GM12891 (cell line): Measurements from ENCODE around the gene SPAG16.
"Not testable (repeated sequence)": the region's sequence is repeated elsewhere in the genome, so short reads cannot be mapped to it uniquely, and the experiment has no call there.

Experiments used
- DNase-seq: peaks from one replicate; pipeline ENCODE4 v3.0.0; 2011; ENCODE audit warnings: low spot score; ENCODE audit not compliant: insufficient read length
- FAIRE-seq: peaks from 2 replicates; lab custom pipeline; 2011; peaks lifted over from hg19 to GRCh38; lab: Jason Lieb, UNC
- PAX5 ChIP-seq: IDR thresholded peaks from 2 replicates; pipeline ENCODE4 v1.6.1; 2011; ENCODE audit warnings: low read length, moderate library complexity, mild to moderate bottlenecking; ENCODE audit not compliant: insufficient read depth, severe bottlenecking
- POLR2A ChIP-seq: IDR thresholded peaks from 2 replicates; pipeline ENCODE4 v1.6.1; 2011; ENCODE audit warnings: low read depth, low read length, control low read depth
- POLR2AphosphoS5 ChIP-seq: IDR thresholded peaks from 2 replicates; pipeline ENCODE4 v1.6.1; 2011; ENCODE audit warnings: low read depth, low read length, control low read depth
- POU2F2 ChIP-seq: IDR thresholded peaks from 2 replicates; pipeline ENCODE4 v1.6.1; 2011; ENCODE audit warnings: low read depth, mild to moderate bottlenecking, control low read depth, low read length, moderate library complexity
- SPI1 ChIP-seq: IDR thresholded peaks from 2 replicates; pipeline ENCODE4 v1.6.1; 2011; ENCODE audit warnings: low read depth, low read length, control low read depth
- TAF1 ChIP-seq: IDR thresholded peaks from 2 replicates; pipeline ENCODE4 v1.6.1; 2011; ENCODE audit warnings: low read depth, low read length, control low read depth

SPAG16 gene

GRCh38 chr2:213914510-213914909 is 630.2 kb downstream of the SPAG16 start:
- no peak for FAIRE-seq
- DNase-seq = no peak
- TF ChIP-seq POU2F2 (no peak), SPI1 (no peak), POLR2A (no peak), TAF1 (no peak), PAX5 (no peak), POLR2AphosphoS5 (no peak)

DNA sequence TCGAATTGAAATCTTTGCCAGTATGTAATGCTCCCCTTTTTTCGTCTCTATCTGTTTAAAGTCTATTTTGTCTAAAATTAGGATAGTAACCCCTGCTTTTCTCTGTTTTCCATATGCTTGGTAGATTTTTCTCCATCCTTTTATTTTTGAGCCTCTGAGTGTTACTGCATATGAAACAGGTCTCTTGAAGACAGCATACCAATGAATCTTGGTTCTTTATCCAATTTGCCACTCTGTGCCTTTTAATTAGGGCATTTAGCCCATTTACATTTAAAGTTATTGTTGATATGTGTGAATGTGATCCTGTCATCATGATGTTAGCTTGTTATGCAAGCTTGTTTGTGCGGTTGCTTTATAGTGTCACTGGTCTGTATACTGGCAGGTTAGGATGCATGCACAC is 635.8 kb downstream of the SPAG16 start:
- DNase-seq = no peak
- TF ChIP-seq POLR2A (no peak), PAX5 (no peak), POLR2AphosphoS5 (no peak), TAF1 (no peak), SPI1 (no peak)
- FAIRE-seq = no peak

DNA sequence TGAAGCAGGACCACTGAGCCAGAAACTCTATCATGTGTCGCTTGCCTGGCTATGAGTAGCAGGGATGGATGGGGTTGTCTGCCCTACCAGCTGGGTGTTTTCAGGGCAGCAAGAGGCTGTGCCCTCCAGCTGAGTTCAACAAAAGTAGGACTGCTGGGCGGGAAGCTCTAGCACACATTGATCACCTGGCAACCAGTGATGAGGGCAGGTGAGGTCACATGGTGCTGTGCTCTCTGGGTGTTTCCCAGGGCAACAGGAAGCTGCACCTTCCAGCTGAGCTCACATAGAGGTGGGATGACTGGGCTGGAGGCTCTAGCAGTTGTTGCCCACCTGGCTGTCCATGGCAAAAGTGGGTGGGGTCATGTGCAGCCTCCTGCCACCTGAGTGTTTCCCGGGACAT is 639.3 kb downstream of the SPAG16 start:
- no peak for DNase-seq
- no peak for FAIRE-seq
- no peak for TF ChIP-seq TAF1
- no peak for TF ChIP-seq SPI1
- TF ChIP-seq PAX5 = no peak
- TF ChIP-seq POLR2AphosphoS5 = no peak
- TF ChIP-seq POLR2A = no peak
- TF ChIP-seq POU2F2 = no peak

- DNase-seq = peak; percentile 17
- TF ChIP-seq TAF1 = no peak
- no peak for TF ChIP-seq PAX5
- FAIRE-seq = no peak
Observed at GRCh38 chr2:213934560-213934959, 650.3 kb downstream of the SPAG16 start.

- DNase-seq (no peak), FAIRE-seq (no peak)
- no peak for TF ChIP-seq PAX5
- TF ChIP-seq POU2F2 = no peak
- no peak for TF ChIP-seq POLR2AphosphoS5
- no peak for TF ChIP-seq SPI1
- TF ChIP-seq POLR2A = no peak
- TF ChIP-seq TAF1 = no peak
Observed at GRCh38 chr2:213958086-213958485, 673.8 kb downstream of the SPAG16 start.

- FAIRE-seq = no peak
- DNase-seq = no peak
- TF ChIP-seq POLR2AphosphoS5 (no peak), TAF1 (no peak), POLR2A (no peak), POU2F2 (no peak), SPI1 (peak; percentile 87), PAX5 (no peak)
Observed at GRCh38 chr2:213959589-213959988, 675.3 kb downstream of the SPAG16 start.

DNA sequence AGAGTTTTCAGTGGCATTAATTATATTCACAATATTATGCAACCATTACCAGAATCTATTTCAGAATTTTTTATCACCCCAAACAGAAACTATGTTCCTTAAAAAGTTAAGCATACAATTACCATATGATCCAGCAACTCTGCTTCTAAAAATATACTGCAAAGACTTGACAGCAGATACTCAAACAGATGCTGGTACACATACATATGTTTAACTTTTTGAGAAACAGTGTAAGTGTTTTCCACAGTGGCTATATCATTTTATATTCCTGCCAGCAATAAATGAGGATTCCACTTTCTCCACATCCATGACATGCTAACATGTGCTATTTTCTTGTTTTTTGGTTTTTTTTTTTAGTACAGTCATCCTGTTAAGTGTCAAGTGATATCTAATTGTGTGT is 687.3 kb downstream of the SPAG16 start:
- FAIRE-seq (no peak), DNase-seq (no peak)
- TF ChIP-seq POLR2AphosphoS5 = no peak
- TF ChIP-seq TAF1 = no peak

- DNase-seq (no peak), FAIRE-seq (no peak)
- TF ChIP-seq POU2F2 = no peak
- no peak for TF ChIP-seq PAX5
- no peak for TF ChIP-seq POLR2AphosphoS5
- no peak for TF ChIP-seq TAF1
- TF ChIP-seq SPI1 = no peak
- TF ChIP-seq POLR2A = no peak
Observed at GRCh38 chr2:213980883-213981282, 696.6 kb downstream of the SPAG16 start.

- FAIRE-seq (no peak), DNase-seq (no peak)
- TF ChIP-seq POU2F2 (no peak), POLR2A (no peak), SPI1 (no peak), TAF1 (no peak), POLR2AphosphoS5 (no peak), PAX5 (no peak)
Observed at GRCh38 chr2:213989207-213989606, 704.9 kb downstream of the SPAG16 start.

DNA sequence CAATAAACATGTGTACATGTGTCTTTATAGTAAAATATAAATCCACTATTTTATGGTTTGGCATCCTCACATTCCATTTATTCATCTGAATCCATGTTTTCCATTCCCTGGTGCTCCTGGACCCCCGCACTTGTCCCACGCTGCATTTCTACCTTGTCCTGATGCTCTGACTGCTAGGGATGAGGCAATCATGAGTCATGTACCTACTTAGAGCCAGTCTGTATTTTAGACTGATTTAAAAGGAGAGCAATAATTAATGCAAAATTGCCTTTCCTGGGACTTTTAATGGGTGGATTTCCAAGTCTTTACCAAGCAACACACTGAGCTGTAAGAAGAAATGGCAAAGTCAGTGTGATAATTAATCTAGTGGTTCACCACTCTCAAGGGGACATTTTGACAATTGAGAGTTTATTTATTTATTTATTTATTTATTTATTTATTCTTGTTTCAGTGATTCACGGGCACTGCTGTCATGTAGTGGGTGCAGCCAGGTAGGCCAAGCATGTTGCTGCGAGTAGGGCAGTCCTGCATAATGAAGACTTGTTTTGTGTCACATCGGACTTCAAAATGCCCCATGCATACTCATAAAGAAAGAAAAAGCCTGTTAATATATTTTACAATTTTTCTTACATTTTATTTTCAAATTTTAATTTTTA is 707.3 kb downstream of the SPAG16 start:
- no peak for FAIRE-seq
- DNase-seq = no peak
- TF ChIP-seq PAX5 (no peak), SPI1 (no peak), POU2F2 (no peak), POLR2AphosphoS5 (no peak), TAF1 (no peak), POLR2A (no peak)

DNA sequence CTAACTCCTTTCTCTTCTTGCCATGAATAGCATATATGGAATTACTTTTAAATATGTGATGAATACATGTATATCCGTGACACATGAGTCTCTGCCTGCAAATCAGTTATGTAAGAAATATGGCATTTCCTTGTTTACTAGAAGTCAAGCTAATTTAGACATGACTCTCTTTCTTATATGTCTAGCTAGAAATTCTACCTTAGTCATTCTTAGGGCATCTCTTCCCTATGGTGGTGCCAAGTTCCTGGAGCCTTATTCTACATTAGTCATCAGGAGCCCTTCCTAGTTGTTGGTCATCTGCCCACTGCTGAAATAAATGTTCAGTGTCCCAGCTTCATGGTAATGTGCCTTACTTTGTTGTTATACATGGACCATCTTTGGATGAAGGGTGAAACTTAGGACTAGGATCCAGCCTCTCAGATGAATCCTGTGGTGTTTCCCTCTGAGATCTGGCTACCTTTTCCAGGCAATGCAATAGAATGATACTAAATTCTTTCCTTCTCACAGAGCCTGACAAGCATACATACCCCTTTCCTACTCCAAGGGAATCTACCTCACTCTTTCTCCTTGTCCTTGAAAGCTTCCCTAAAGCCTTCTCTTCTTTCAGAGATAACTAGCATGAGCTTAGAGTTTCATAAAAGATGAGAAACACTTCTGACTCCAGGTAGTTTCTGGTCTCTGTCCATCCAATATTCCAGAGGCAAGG is 711.3 kb downstream of the SPAG16 start:
- FAIRE-seq = no peak
- no peak for DNase-seq
- TF ChIP-seq TAF1 = no peak
- no peak for TF ChIP-seq SPI1
- TF ChIP-seq POLR2A = no peak

DNA sequence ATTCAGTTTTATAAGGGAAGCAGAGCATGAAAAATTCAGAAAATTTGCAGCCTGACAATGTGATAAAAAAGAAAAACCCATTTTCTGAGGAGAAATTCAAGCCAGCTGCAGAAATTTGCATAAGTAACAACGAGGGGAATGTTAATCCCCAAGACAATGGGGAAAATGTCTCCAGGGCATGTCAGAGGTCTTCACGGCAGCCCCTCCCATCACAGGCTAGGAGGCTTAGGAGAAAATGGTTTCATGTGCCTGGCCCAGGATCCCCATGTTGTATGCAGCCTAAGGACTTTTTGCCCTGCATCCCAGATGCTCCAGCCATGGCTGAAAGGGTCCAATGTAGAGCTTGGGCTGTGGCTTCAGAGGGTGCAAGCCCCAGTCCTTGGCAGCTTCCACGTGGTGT is 714.7 kb downstream of the SPAG16 start:
- DNase-seq, FAIRE-seq: not testable (repeated sequence)
